ENCODE data around the gene WBP1L.

Gene WBP1L

GRCh38 chr10:102780527-102780808 is 36.7 kb downstream of the WBP1L start:
- no peak for DNase-seq (ENCODE audit: low read depth)

GRCh38 chr10:102781090-102781920 is 37.6 kb downstream of the WBP1L start:
- DNase-seq (ENCODE audit: low read depth), result no peak

- no peak for DNase-seq (ENCODE audit: low read depth)
These were observed 38.3 kb downstream of the WBP1L start for GRCh38 chr10:102781921-102782557.

DNA sequence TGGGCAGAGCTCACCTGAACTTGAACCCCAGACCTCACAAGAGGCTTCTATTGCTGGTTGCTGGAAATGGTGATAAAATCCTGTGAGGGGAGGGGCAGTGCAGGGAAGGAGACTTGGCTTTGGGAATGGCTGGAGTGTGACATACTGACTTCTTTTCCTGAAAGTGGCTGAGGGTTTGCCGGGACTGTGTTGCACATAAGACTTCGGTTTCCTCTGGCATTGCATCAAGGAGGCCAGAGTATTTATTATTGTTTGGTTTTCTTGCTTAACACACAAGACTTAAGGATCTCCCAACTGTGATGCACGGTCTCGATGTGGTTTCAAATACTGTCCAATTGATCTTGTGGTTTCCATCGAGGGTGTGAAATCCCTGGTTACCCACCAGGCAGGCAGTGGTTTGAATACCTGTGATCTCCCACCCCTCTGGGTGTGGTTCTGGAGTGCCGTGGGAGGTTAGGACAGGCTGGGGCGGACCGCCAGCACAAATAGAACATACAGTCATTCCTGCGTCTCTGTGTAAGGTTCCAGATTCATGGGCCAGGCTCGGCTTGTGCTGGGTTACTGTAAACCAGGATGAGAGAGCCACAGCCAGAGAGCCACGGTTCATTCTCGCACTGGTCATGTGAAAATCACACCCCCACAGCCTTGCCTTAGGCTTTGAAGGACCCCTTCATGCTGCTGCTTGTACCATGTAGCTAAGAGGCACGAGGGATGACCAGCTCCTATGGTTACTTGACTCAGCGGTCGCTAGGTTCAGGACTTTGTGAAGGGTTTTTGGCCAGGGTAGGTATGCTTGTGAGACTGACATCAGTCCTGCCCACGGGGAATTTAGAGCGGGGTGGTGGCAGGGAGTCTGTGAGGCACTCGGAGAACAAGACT is 39.2 kb downstream of the WBP1L start:
- peak; percentile 96 for DNase-seq (ENCODE audit: low read depth)

DNA sequence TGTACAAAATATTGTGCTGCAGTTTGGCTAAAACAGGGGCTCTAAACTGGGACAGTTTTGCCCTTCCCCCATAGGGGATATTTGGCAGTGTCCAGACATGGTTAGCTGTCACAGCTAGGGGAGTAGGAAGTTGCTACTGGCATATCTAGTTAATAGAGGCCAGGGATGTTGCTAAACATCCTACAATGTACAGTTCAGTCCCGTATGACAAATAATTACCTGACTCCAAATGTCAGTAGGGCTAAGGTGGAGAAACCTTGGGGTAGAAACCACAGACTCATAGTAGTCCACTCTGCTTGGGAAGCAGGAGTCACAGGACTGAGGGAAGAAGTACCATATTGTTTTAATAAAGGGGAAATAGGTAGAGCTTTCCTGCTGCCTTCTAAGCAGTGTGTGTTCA is 39.8 kb downstream of the WBP1L start:
- DNase-seq (ENCODE audit: low read depth), result no peak

GRCh38 chr10:102785818-102786217 is 42.1 kb downstream of the WBP1L start:
- DNase-seq (ENCODE audit: low read depth), result no peak

DNA sequence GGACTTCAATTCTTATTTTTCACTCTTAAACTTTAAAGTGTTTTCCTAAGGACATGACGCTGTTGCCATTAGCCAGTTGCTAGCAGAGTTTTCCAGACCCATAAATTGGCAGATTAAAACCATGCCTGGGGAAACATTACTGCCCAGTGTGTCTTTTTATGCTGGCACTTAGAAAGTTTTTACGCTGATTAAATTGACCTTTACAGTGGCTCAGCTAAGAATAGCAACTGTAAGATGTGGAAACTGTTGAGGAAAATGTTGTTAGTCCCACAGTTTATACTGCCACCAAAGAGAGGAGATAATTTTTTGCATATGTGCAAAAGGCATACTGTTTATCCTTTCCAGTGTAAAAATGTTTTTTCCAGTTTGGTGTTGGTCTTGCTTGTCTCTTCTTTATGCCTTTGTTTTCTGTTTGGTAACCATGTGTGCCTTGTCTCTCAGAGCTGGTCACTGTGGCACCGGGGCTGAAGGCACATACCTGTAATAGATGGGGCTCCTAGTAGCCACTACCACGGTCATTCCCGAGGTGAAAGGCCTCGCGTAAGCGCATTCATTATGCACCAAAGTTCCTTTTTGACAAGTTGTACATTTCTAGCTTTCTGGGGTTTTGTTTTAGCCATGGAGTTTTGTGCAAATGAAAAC is 48.1 kb downstream of the WBP1L start:
- DNase-seq (ENCODE audit: low read depth), result no peak

DNA sequence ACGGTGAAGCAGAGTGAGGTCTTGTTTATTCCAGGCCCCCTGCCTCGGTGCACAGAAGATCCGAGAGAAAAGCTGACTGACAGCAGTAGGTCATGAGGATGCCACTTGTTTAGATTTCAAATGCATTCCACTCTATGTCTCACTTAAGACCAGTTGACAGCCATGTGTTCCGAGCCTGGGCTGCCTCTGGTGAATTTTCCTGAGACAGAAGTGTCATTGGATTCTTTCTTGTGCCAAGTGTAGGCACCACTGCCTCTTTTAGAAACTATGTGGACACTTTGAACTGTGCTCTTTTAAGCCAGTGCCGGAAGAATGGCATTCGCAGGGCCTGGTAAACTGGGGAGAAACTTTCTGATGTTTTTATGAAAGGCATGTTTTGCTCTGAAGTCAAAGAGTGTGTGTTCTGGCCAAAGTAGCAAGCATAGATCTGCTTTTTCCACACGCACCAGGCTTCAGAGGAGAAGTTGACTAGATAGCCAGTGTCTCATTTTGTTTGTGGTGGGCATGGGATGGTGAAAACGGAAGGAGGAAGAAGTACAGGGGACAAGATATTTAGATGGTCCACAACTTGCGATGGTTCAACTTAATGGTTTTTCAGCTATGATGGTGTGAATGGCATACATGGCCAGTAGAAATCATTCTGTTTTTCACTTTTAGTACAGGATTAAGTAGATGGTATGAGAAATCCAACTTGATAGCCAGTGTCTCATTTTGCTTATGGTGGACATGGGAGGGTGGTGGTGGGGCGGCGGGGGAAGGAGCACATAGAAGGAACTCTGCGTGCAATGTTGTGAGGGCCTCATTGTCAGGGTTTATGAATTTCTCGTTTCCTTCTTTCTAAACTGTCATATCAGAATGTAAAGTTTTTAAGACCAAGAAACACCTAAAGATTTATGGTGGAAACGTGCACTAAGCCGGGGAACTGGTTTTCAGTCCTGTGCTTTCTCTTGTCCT is 52.0 kb downstream of the WBP1L start:
- DNase-seq (ENCODE audit: low read depth), result no peak

- DNase-seq (ENCODE audit: low read depth), result no peak
These were observed 52.8 kb downstream of the WBP1L start for GRCh38 chr10:102796407-102797176.

GRCh38 chr10:102799691-102800471 is 56.1 kb downstream of the WBP1L start:
- no peak for DNase-seq (ENCODE audit: low read depth)

GRCh38 chr10:102800611-102801335 is 57.0 kb downstream of the WBP1L start:
- DNase-seq (ENCODE audit: low read depth), result no peak

DNA sequence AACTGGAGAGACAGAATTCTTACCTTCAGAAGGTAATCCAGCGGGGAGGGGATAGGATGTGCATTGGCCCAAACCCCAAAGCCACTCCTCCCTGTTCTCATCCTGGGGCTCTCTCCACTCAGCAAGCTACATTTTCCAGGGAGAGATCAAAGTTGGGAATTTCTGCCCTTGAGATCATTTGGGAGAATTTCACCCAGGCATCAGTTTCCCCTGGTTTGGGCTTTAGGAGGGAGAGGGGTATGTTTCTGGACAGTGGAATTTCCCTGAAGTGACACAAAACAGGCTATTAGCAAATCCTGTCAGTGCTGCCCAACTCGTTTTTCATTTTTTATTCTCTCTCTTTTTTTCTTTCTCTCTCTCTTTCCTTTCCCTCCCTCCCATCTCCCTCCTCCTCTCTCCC is 57.7 kb downstream of the WBP1L start:
- no peak for DNase-seq (ENCODE audit: low read depth)

DNA sequence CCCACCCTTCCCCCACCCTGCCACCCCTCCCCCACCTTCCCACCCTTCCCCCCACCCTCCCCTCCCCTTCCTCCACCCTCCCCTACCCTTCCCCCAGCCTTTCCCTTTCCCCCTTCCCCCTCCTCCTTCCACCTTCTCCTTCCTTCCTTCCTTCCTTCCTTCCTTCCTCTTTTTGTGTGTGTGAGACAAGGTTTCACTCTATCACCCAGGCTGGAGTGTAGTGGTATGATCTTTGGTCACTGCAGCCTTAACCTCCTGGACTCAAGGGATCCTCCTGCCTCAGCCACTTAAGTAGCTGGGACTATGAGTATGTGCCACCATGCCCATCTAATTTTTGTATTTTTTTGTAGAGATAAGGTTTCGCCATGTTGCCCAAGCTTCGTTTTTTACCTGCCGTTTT is 58.2 kb downstream of the WBP1L start:
- no peak for DNase-seq (ENCODE audit: low read depth)

- peak; percentile 99 for DNase-seq (ENCODE audit: low read depth)
These were observed 59.3 kb downstream of the WBP1L start for GRCh38 chr10:102802920-102803534.

- DNase-seq (ENCODE audit: low read depth), result no peak
These were observed 60.8 kb downstream of the WBP1L start for GRCh38 chr10:102804382-102805055.

DNA sequence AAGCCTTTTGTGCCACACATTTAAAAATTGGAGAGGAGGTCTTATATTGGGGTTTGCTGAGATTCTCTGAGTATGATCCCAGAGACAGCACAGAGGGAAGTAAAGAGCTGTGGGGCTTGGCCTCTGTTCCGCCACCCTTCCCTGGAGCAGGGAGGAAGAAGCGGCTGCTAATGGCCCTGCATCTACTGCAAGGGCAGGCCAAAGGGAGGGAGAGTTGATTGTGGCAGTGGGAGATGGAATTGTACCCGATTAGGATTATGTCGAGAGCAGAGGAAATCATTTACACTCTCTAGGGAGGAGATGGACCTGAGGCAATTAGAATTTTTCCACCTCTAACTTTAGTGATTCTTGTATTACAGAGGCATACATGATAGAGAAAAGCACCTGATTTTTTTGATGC is 64.6 kb downstream of the WBP1L start:
- DNase-seq (ENCODE audit: low read depth), result no peak

DNA sequence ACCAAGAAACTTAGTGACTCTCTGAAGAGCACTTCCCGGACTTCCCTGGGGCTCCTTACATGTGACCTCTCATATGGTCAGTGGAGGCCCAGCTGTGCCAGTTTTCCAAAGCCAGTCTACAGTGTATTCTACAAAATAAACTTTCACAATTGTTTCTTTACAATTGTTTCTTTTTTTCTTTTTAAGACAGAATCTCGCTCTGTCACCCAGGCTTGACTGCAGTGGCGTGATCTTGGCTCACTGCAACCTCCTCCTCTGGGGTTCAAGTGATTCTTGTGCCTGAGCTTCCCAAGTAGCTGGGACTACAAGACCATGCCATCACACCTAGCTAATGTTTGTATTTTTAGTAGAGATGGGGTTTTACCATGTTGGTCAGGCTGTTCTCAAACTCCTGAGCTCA is 67.6 kb downstream of the WBP1L start:
- no peak for DNase-seq (ENCODE audit: low read depth)
